GM23338 (cell line): ENCODE results near the gene POU2F3. TPM values are rescaled to one million over a fixed set of nuclear protein-coding genes. Genes with fewer than 3 reads are reported as not detected.

Experiments
- ATAC-seq: fragments of 200-7000 bp; cut with Tn5 transposase; 3 replicates; pipeline ENCODE4 v1.9.1; 2020
- DNase-seq: peaks from one replicate; pipeline ENCODE4 v3.0.0-alpha.2; 2015; ENCODE audit warnings: low spot score
- H2AFZ ChIP-seq: fragments of 200-600 bp; sonication (generic); 2 replicates; pipeline ENCODE4 v1.8.0; 2016; ENCODE audit warnings: antibody characterized with exemption, mild to moderate bottlenecking, moderate library complexity
- H3F3A ChIP-seq: fragments of 200-600 bp; sonication (generic); replicated peaks from 2 replicates; pipeline ENCODE4 v1.8.0; 2017; ENCODE audit warnings: antibody characterized with exemption, mixed run types, low read depth
- H3K27ac ChIP-seq: fragments of 200-600 bp; sonication (generic); 2 replicates; pipeline ENCODE4 v1.6.1; 2016; ENCODE audit warnings: low read depth
- H3K27me3 ChIP-seq: fragments of 200-600 bp; sonication (generic); 2 replicates; pipeline ENCODE4 v1.8.0; 2016; ENCODE audit warnings: mild to moderate bottlenecking, mixed run types, moderate library complexity; ENCODE audit not compliant: insufficient read depth
- H3K36me3 ChIP-seq: fragments of 200-600 bp; sonication (generic); 2 replicates; pipeline ENCODE4 v1.8.0; 2016; ENCODE audit warnings: mild to moderate bottlenecking; ENCODE audit not compliant: insufficient read depth
- H3K4me1 ChIP-seq: fragments of 200-600 bp; sonication (generic); 2 replicates; pipeline ENCODE4 v1.8.0; 2016; ENCODE audit warnings: mild to moderate bottlenecking, moderate library complexity; ENCODE audit not compliant: insufficient read depth
- H3K4me2 ChIP-seq: fragments of 200-600 bp; sonication (generic); 2 replicates; pipeline ENCODE4 v1.7.1; 2017; ENCODE audit warnings: mixed run types
- H3K4me3 ChIP-seq: fragments of 200-600 bp; sonication (generic); 2 replicates; pipeline ENCODE4 v1.6.1; 2016; ENCODE audit warnings: mixed run types
- H3K79me2 ChIP-seq: fragments of 200-600 bp; sonication (generic); replicated peaks from 2 replicates; pipeline ENCODE4 v1.8.0; 2017; ENCODE audit warnings: mild to moderate bottlenecking; ENCODE audit not compliant: insufficient read depth
- H3K9me2 ChIP-seq: fragments of 200-600 bp; sonication (generic); 2 replicates; pipeline ENCODE4 v1.8.0; 2017; ENCODE audit not compliant: insufficient read depth
- H4K20me1 ChIP-seq: fragments of 200-600 bp; sonication (generic); replicated peaks from 2 replicates; pipeline ENCODE4 v1.8.0; 2017; ENCODE audit warnings: mild to moderate bottlenecking; ENCODE audit not compliant: insufficient read depth
- H3K27ac Mint-ChIP-seq: 2 replicates; pipeline ENCODE4 v1.8.0; 2020; ENCODE audit warnings: inconsistent platforms, mild to moderate bottlenecking, moderate library complexity, mixed read lengths
- H3K27me3 Mint-ChIP-seq: 3 replicates; pipeline ENCODE4 v1.8.0; 2022; ENCODE audit warnings: low read depth, mild to moderate bottlenecking, moderate library complexity, mixed read lengths, inconsistent platforms; ENCODE audit not compliant: insufficient read depth, poor library complexity
- H3K36me3 Mint-ChIP-seq: 3 replicates; pipeline ENCODE4 v1.8.0; 2021; ENCODE audit warnings: low read depth, mild to moderate bottlenecking, inconsistent platforms, moderate library complexity, mixed read lengths
- H3K4me1 Mint-ChIP-seq: 3 replicates; pipeline ENCODE4 v1.8.0; 2020; ENCODE audit warnings: mild to moderate bottlenecking, inconsistent platforms, mixed read lengths
- H3K4me3 Mint-ChIP-seq: 3 replicates; pipeline ENCODE4 v1.8.0; 2021; ENCODE audit warnings: moderate library complexity, mild to moderate bottlenecking, inconsistent platforms, mixed read lengths
- H3K9me3 Mint-ChIP-seq: 3 replicates; pipeline ENCODE4 v1.8.0; 2020; ENCODE audit warnings: moderate library complexity, mild to moderate bottlenecking, inconsistent platforms, mixed read lengths
- ETS1 ChIP-seq: IDR thresholded peaks from 2 replicates; pipeline ENCODE4 v1.6.1; 2016; ENCODE audit warnings: antibody characterized with exemption
- EZH2 ChIP-seq: fragments of 200-600 bp; sonication (generic); IDR thresholded peaks from one replicate; pipeline ENCODE4 v1.8.0; 2017; ENCODE audit warnings: antibody characterized with exemption, mild to moderate bottlenecking, low read depth; ENCODE audit not compliant: unreplicated experiment
- POLR2AphosphoS5 ChIP-seq: IDR thresholded peaks from 2 replicates; pipeline ENCODE4 v1.6.1; 2016; ENCODE audit warnings: antibody characterized with exemption, low read depth
- ZNF462 ChIP-seq: fragments of 250-450 bp; sonication (Bioruptor Pico); IDR thresholded peaks from 2 replicates; pipeline ENCODE4 v1.5.0; 2020; ENCODE audit warnings: mild to moderate bottlenecking, moderate library complexity
- polyA plus RNA-seq: library from polyadenylated mRNA; unstranded; fragments of >200 nt; fragmentation: Nextera tagmentation; extraction: Ambion mirVana; gene quantifications from 2 replicates; pipeline ENCODE4 v1.2.1, GENCODE V29; 2016
- total RNA-seq: library from RNA; depleted of rRNA; stranded (reverse); fragments of >200 nt; shearing (Covaris generic); gene quantifications from 2 replicates; pipeline ENCODE4 v1.2.3, GENCODE V29; 2014

The POU2F3 gene
- total and polyA plus RNA-seq, 2 experiments from 2014 or later: 0.45 to 0.79 TPM

GRCh38 chr11:120240866-120241265 is 926 bp downstream of the POU2F3 start (continued):
- TF ChIP-seq ZNF462 (no peak), POLR2AphosphoS5 (no peak)

GRCh38 chr11:120241277-120241676 is 1.3 kb downstream of the POU2F3 start:
- peaks cover 42% of the 10 kb centered on the region for H3K27me3 Mint-ChIP-seq
- H3K27me3 ChIP-seq: peaks cover 45% of the 10 kb centered on the region
- H3F3A ChIP-seq: no peaks in the 10 kb centered on the region
- H3K4me1 Mint-ChIP-seq: peaks cover 32% of the 10 kb centered on the region
- no peak overlapping the region for H2AFZ ChIP-seq
- DNase-seq (no peak), ATAC-seq (no peak)
- H3K9me2 ChIP-seq: no peaks in the 10 kb centered on the region
- no peak overlapping the region for H3K4me3 ChIP-seq
- no peak overlapping the region for H3K27ac ChIP-seq
- no peaks in the 10 kb centered on the region; the same call in 2 of the 3 replicates for H3K36me3 Mint-ChIP-seq
- no peak overlapping the region; the same call in 2 of the 3 replicates for H3K4me3 Mint-ChIP-seq
- H3K79me2 ChIP-seq: no peaks in the 10 kb centered on the region
- H3K4me2 ChIP-seq: no peak overlapping the region
- no peaks in the 10 kb centered on the region for H3K36me3 ChIP-seq
- H3K9me3 Mint-ChIP-seq: no peaks in the 10 kb centered on the region
- H4K20me1 ChIP-seq: no peaks in the 10 kb centered on the region
- peaks cover 22% of the 10 kb centered on the region for H3K4me1 ChIP-seq
- H3K27ac Mint-ChIP-seq: no peak overlapping the region
- no peak for TF ChIP-seq ETS1
- TF ChIP-seq ZNF462: no peak
- TF ChIP-seq EZH2: no peak
